HCT116 (cell line): Measurements from ENCODE around the gene NRIP2. TPM values are rescaled to one million over a fixed set of nuclear protein-coding genes. Genes with fewer than 3 reads are reported as not detected.

ENCODE experiments used
- ATAC-seq: fragments of 200-7000 bp; cut with Tn5 transposase; 2 replicates; pipeline ENCODE4 v1.9.1; 2020; ENCODE audit warnings: mild to moderate bottlenecking, moderate library complexity
- BruUV-seq: library from RNA; stranded (reverse); fragments of 400-500 nt; replicated peaks from 2 replicates; lab custom pipeline; 2021; lab: Mats Ljungman, UMichigan
- CTCF ChIA-PET: fragments of 300-600 bp; sonication (Branson Sonifier 250); formaldehyde crosslinking; loops from one replicate; lab custom pipeline; 2021; ENCODE audit warnings: antibody characterized with exemption; lab: Charles Lee
- POLR2A ChIA-PET: fragments of 300-600, 350-600 bp; sonication (Branson Sonifier 250); formaldehyde crosslinking; loops from one replicate; lab custom pipeline; 2021; ENCODE audit warnings: antibody characterized with exemption; lab: Charles Lee
- RAD21 ChIA-PET, 2 experiments: fragments of 300-600 bp; sonication (Branson Sonifier 250); formaldehyde crosslinking; loops; one replicate each; lab custom pipeline; 2023; ENCODE audit warnings: low total read pairs in 2 of 2; ENCODE audit not compliant: uncharacterized antibody in 2 of 2, unreplicated experiment in 2 of 2, low non-redundant PET in 1 of 2; lab: Charles Lee
- DNase-seq: peaks from one replicate; pipeline ENCODE4 v3.0.0-alpha.2; 2010; ENCODE audit warnings: low read depth, low spot score
- H2AFZ ChIP-seq: fragments of 200-600 bp; shearing (Covaris generic), sonication (generic); 2 replicates; pipeline ENCODE4 v1.6.1; 2017; ENCODE audit warnings: low read depth, mixed run types, mixed read lengths, antibody characterized with exemption, low read length; ENCODE audit not compliant: poor library complexity, severe bottlenecking
- H3K27ac ChIP-seq: 2 replicates; pipeline ENCODE4 v1.5.1; 2012; ENCODE audit warnings: low read depth, low read length
- H3K27me3 ChIP-seq: fragments of 200-600 bp; sonication (generic); 2 replicates; pipeline ENCODE4 v1.6.1; 2016; ENCODE audit warnings: mixed run types, low read length, mixed read lengths; ENCODE audit not compliant: insufficient read depth
- H3K36me3 ChIP-seq, 2 experiments: fragments of 200-500 bp in 1 of 2; fragments of 200-600 bp in 1 of 2; sonication (Bioruptor generic) in 1 of 2; sonication (generic) in 1 of 2; 2 replicates each; pipeline versions ENCODE4 v1.5.1 to v1.6.1; 2014 to 2016; ENCODE audit warnings: low read length in 2 of 2, inconsistent platforms in 1 of 2, mixed read lengths in 1 of 2, mixed run types in 1 of 2; ENCODE audit not compliant: insufficient read depth in 2 of 2, control insufficient read depth in 1 of 2
- H3K4me1 ChIP-seq, 2 experiments: fragments of 200-600 bp in 1 of 2; sonication (generic) in 1 of 2; 2 replicates each; pipeline versions ENCODE4 v1.5.1 to v1.6.1; 2012 to 2017; ENCODE audit warnings: low read length in 2 of 2, inconsistent platforms in 1 of 2, mild to moderate bottlenecking in 1 of 2, mixed read lengths in 1 of 2, mixed run types in 1 of 2, moderate library complexity in 1 of 2; ENCODE audit not compliant: insufficient read depth in 2 of 2, control insufficient read depth in 1 of 2
- H3K4me2 ChIP-seq: fragments of 200-600 bp; sonication (generic); 2 replicates; pipeline ENCODE4 v1.6.1; 2017; ENCODE audit warnings: mixed run types, low read length, mixed read lengths
- H3K4me3 ChIP-seq, 2 experiments: fragments of 200-600 bp in 1 of 2; sonication (generic) in 1 of 2; replicated peaks in 1 of 2; 2 replicates each; pipeline ENCODE4 v1.5.1; 2011 to 2016; ENCODE audit warnings: low read length in 2 of 2, control low read depth in 1 of 2, low read depth in 1 of 2, mild to moderate bottlenecking in 1 of 2, mixed read lengths in 1 of 2, mixed run types in 1 of 2
- H3K79me2 ChIP-seq: fragments of 200-600 bp; sonication (generic); 2 replicates; pipeline ENCODE4 v1.6.1; 2017; ENCODE audit warnings: mild to moderate bottlenecking, mixed run types, low read length, moderate library complexity, mixed read lengths; ENCODE audit not compliant: insufficient read depth
- H3K9ac ChIP-seq: fragments of 200-600 bp; sonication (generic); 2 replicates; pipeline ENCODE4 v1.6.1; 2016; ENCODE audit warnings: low read length, mixed read lengths
- H3K9me2 ChIP-seq: fragments of 200-600 bp; sonication (generic), shearing (Covaris generic); 2 replicates; pipeline ENCODE4 v1.6.1; 2017; ENCODE audit warnings: mixed run types, mild to moderate bottlenecking, moderate library complexity; ENCODE audit not compliant: insufficient read depth
- H3K9me3 ChIP-seq, 2 experiments: fragments of 200-500 bp in 1 of 2; fragments of 200-600 bp in 1 of 2; sonication (Bioruptor generic) in 1 of 2; sonication (generic) in 1 of 2; 2 replicates each; pipeline ENCODE4 v1.6.1; 2014 to 2017; ENCODE audit warnings: low read length in 2 of 2, mixed read lengths in 2 of 2, inconsistent platforms in 1 of 2, low read depth in 1 of 2, mild to moderate bottlenecking in 1 of 2, mixed run types in 1 of 2, moderate library complexity in 1 of 2; ENCODE audit not compliant: control insufficient read depth in 1 of 2, insufficient read depth in 1 of 2
- H4K20me1 ChIP-seq: fragments of 200-600 bp; sonication (generic), shearing (Covaris generic); 2 replicates; pipeline ENCODE4 v1.6.1; 2017; ENCODE audit warnings: mixed run types, mild to moderate bottlenecking, moderate library complexity; ENCODE audit not compliant: insufficient read depth
- CBX3 ChIP-seq: IDR thresholded peaks from 2 replicates; pipeline ENCODE4 v1.6.1; 2012; ENCODE audit warnings: low read depth
- CEBPB ChIP-seq: IDR thresholded peaks from 2 replicates; pipeline ENCODE4 v1.6.1; 2012; ENCODE audit warnings: low read depth
- EGR1 ChIP-seq: IDR thresholded peaks from 2 replicates; pipeline ENCODE4 v1.6.1; 2012; ENCODE audit warnings: low read depth
- EZH2 ChIP-seq: fragments of 200-600 bp; sonication (generic); IDR thresholded peaks from 2 replicates; pipeline ENCODE4 v1.6.1; 2017; ENCODE audit warnings: antibody characterized with exemption, mixed run types
- EZH2phosphoT487 ChIP-seq: fragments of 200-600 bp; IDR thresholded peaks from 2 replicates; pipeline ENCODE4 v1.6.1; 2018; ENCODE audit warnings: antibody characterized with exemption, borderline replicate concordance
- POLR2AphosphoS5 ChIP-seq: IDR thresholded peaks from 2 replicates; pipeline ENCODE4 v1.6.1; 2011; ENCODE audit warnings: mild to moderate bottlenecking, low read depth, low read length, moderate library complexity
- RAD21 ChIP-seq: IDR thresholded peaks from 2 replicates; pipeline ENCODE4 v1.6.1; 2012; ENCODE audit warnings: low read depth, mild to moderate bottlenecking
- SP1 ChIP-seq: IDR thresholded peaks from 2 replicates; pipeline ENCODE4 v1.6.1; 2012; ENCODE audit warnings: low read depth
- YY1 ChIP-seq: IDR thresholded peaks from 2 replicates; pipeline ENCODE4 v1.6.1; 2011; ENCODE audit warnings: low read length, low read depth, moderate library complexity, mild to moderate bottlenecking; ENCODE audit not compliant: insufficient replicate concordance; ENCODE audit errors: extremely low read depth
- ZFX ChIP-seq: fragments of 450-650 bp; IDR thresholded peaks from 2 replicates; pipeline ENCODE4 v1.6.1; 2017
- ZNF274 ChIP-seq: fragments of 200-500 bp; sonication (Bioruptor generic); IDR thresholded peaks from 2 replicates; pipeline ENCODE4 v1.6.1; 2014; ENCODE audit warnings: mild to moderate bottlenecking, low read depth, low read length, inconsistent platforms
- intact Hi-C: fragments of 100-400 bp; cut with micrococcal nuclease; formaldehyde crosslinking; loops from 2 replicates; pipeline ENCODE4 v1.10.0; 2022
- total RNA-seq: library from RNA; stranded (reverse); gene quantifications from one replicate; pipeline ENCODE4 v1.2.1, GENCODE V29; 2021; ENCODE audit not compliant: unreplicated experiment
- TF ChIP-seq, protein P1 (sequence below): IDR thresholded peaks from 2 replicates; pipeline ENCODE4 v1.6.1; 2012
- TF ChIP-seq, protein P2 (sequence below): IDR thresholded peaks from 2 replicates; pipeline ENCODE4 v1.6.1; 2011; ENCODE audit warnings: mild to moderate bottlenecking, low read length, moderate library complexity; ENCODE audit not compliant: insufficient replicate concordance; ENCODE audit errors: extremely low read depth
- TF ChIP-seq, protein P3 (sequence below), 3 experiments: fragments of 200-600 bp in 1 of 3; sonication (generic) in 1 of 3; IDR thresholded peaks in 2 of 3; conservative IDR thresholded peaks in 1 of 3; 2 replicates each; pipeline ENCODE4 v1.5.1; 2012 to 2017; ENCODE audit warnings: low read depth in 2 of 3, low read length in 2 of 3, antibody characterized with exemption in 1 of 3, borderline replicate concordance in 1 of 3, control low read depth in 1 of 3, mild to moderate bottlenecking in 1 of 3, mixed read lengths in 1 of 3, mixed run types in 1 of 3, moderate library complexity in 1 of 3; ENCODE audit not compliant: insufficient read depth in 1 of 3

Gene NRIP2
- total RNA-seq, 1 experiment from 2014 or later: not detected

DNA sequence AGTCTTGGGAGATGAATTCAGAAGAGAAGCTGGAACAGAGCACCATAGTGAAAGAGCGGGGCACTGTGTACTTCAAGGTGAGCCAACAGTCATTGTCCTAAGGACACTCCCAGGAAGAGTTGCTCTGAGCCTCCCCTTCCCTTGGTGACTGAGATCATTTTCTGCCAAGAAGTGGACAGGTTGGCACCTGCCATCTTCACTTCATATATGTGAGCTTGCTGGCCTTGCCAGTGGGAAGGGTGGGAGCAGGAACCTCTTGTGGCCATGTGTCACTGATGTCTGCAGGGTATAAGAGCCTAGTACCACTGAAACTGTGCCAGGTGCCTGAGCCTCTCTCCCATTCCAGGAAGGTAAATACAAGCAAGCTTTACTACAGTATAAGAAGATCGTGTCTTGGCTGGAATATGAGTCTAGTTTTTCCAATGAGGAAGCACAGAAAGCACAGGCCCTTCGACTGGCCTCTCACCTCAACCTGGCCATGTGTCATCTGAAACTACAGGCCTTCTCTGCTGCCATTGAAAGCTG is 34.7 kb downstream of the NRIP2 start (continued):
- TF ChIP-seq ZNF274 (no peak), YY1 (no peak), ZFX (no peak), EZH2 (no peak), SP1 (no peak), CEBPB (no peak), RAD21 (no peak), EGR1 (no peak), CBX3 (no peak), POLR2AphosphoS5 (no peak)
- TF ChIP-seq, protein P1, sequence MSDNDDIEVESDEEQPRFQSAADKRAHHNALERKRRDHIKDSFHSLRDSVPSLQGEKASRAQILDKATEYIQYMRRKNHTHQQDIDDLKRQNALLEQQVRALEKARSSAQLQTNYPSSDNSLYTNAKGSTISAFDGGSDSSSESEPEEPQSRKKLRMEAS: no peak
- TF ChIP-seq, protein P2, sequence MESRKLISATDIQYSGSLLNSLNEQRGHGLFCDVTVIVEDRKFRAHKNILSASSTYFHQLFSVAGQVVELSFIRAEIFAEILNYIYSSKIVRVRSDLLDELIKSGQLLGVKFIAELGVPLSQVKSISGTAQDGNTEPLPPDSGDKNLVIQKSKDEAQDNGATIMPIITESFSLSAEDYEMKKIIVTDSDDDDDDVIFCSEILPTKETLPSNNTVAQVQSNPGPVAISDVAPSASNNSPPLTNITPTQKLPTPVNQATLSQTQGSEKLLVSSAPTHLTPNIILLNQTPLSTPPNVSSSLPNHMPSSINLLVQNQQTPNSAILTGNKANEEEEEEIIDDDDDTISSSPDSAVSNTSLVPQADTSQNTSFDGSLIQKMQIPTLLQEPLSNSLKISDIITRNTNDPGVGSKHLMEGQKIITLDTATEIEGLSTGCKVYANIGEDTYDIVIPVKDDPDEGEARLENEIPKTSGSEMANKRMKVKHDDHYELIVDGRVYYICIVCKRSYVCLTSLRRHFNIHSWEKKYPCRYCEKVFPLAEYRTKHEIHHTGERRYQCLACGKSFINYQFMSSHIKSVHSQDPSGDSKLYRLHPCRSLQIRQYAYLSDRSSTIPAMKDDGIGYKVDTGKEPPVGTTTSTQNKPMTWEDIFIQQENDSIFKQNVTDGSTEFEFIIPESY: no peak

DNA sequence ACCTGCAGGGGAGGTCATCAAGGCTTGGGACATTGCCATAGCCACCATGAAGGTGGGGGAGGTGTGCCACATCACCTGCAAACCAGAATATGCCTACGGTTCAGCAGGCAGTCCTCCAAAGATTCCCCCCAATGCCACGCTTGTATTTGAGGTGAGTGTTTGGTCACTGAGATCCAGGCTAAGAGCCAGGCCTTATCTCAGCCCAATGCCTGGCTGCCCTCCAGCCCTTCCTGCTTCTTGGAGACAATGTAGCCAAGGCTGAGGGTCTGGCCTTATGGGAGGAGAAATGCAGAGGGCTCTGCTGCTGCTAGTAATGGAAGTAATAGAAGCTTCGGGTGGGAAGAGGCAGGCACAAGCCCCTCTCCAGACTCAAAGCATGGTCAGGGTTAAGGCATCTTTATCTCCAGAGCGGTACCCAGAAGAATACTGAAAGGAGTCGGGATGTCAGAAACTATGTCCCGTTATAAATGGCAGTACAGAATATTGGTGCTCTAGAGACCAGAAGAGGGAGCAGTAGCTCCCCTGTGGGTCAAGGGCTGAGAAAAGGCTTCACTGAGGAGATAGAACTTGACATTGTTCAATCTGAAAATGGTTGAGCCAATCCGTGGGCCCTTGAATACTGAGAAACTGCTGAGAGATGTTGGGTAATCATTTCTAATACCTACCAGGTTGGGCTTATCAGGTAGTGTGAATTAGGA is 37.0 kb downstream of the NRIP2 start:
- ChIA-PET POLR2A (no interaction called here), RAD21 (no interaction called here), CTCF (interaction anchor here (0.9 to 4.5 kb wide), 4 partner anchors 13 to 244 kb away, joined by 3 to 30 read pairs (median 3); no protein-coding TSS in a partner anchor)
- Histone ChIP-seq H3K9me3 (no peaks in the 10 kb centered on the region), H3K4me3 (no peak overlapping the region), H3K4me1 (peaks cover 10 to 20% of the 10 kb centered on the region in 2 experiments; a peak in 3 of 4 replicates), H2AFZ (no peak overlapping the region), H3K27me3 (no peaks in the 10 kb centered on the region), H3K36me3 (peaks cover 47 to 69% of the 10 kb centered on the region in 2 experiments), H3K9me2 (no peaks in the 10 kb centered on the region), H3K4me2 (no peak overlapping the region), H4K20me1 (peaks cover 22% of the 10 kb centered on the region; the same call in 1 of the 2 replicates), H3K79me2 (peaks cover 65% of the 10 kb centered on the region), H3K9ac (no peak overlapping the region), H3K27ac (no peak overlapping the region)
- ATAC-seq: no peak
- no TSS peak for BruUV-seq
- intact Hi-C loops: no loop called here
- no peak for DNase-seq
- TF ChIP-seq CBX3 (no peak), EZH2phosphoT487 (no peak), ZFX (no peak)
- TF ChIP-seq, protein P3, sequence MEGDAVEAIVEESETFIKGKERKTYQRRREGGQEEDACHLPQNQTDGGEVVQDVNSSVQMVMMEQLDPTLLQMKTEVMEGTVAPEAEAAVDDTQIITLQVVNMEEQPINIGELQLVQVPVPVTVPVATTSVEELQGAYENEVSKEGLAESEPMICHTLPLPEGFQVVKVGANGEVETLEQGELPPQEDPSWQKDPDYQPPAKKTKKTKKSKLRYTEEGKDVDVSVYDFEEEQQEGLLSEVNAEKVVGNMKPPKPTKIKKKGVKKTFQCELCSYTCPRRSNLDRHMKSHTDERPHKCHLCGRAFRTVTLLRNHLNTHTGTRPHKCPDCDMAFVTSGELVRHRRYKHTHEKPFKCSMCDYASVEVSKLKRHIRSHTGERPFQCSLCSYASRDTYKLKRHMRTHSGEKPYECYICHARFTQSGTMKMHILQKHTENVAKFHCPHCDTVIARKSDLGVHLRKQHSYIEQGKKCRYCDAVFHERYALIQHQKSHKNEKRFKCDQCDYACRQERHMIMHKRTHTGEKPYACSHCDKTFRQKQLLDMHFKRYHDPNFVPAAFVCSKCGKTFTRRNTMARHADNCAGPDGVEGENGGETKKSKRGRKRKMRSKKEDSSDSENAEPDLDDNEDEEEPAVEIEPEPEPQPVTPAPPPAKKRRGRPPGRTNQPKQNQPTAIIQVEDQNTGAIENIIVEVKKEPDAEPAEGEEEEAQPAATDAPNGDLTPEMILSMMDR (IDR thresholded peaks at IDR 0.05 in 2 of 3, conservative IDR thresholded peaks at IDR 0.05 in 1 of 3; ENCODE audit: borderline replicate concordance in 1 of 3, insufficient read depth in 1 of 3, low read depth in 2 of 3, low read length in 2 of 3): peak in 2 of 3 experiments; percentile 11 to 21; a peak in 1 of 6 replicates
